Activated naive CD4-positive, alpha-beta T cell treated with anti-CD3 and anti-CD28 coated beads for 36 hours (primary cell): ENCODE data around the gene GKN1. TPM values are rescaled to one million over a fixed set of nuclear protein-coding genes. Genes with fewer than 3 reads are reported as not detected.

Experiments
- CTCF ChIA-PET: fragments of 350-600 bp; sonication (Branson Sonifier 250); formaldehyde crosslinking; loops from one replicate; lab custom pipeline; 2021; ENCODE audit warnings: antibody characterized with exemption; lab: Charles Lee
- DNase-seq: peaks from one replicate; pipeline ENCODE4 v3.0.0-alpha.2; 2020
- H3K27ac Mint-ChIP-seq: one replicate; pipeline ENCODE4 v1.8.0; 2021; ENCODE audit warnings: mild to moderate bottlenecking, mixed read lengths
- H3K27me3 Mint-ChIP-seq: one replicate; pipeline ENCODE4 v1.8.0; 2021; ENCODE audit warnings: low read depth, mixed read lengths
- H3K36me3 Mint-ChIP-seq: one replicate; pipeline ENCODE4 v1.8.0; 2021; ENCODE audit warnings: low read depth, mixed read lengths
- H3K4me1 Mint-ChIP-seq: one replicate; pipeline ENCODE4 v1.8.0; 2021; ENCODE audit warnings: low read depth, mixed read lengths
- H3K4me3 Mint-ChIP-seq: one replicate; pipeline ENCODE4 v1.8.0; 2021; ENCODE audit warnings: mild to moderate bottlenecking, moderate library complexity, mixed read lengths
- H3K9me3 Mint-ChIP-seq: one replicate; pipeline ENCODE4 v1.8.0; 2021; ENCODE audit warnings: mixed read lengths
- intact Hi-C: fragments of 100-400 bp; cut with micrococcal nuclease; formaldehyde crosslinking; loops from one replicate; pipeline ENCODE4 v1.15.1; 2023
- total RNA-seq, 2 experiments: library from RNA; stranded (reverse); gene quantifications; one replicate each; pipeline ENCODE4 v1.2.3, GENCODE V29; 2021

Gene GKN1
- total RNA-seq, 2 experiments from 2014 or later = not detected

GRCh38 chr2:69026691-69027459 is 52.4 kb downstream of the GKN1 start:
- Mint-ChIP-seq H3K27me3 (peaks cover 6% of the 10 kb centered on the region), H3K4me1 (no peaks in the 10 kb centered on the region)
- CTCF ChIA-PET = interaction anchor here (0.7 to 1.4 kb wide), 4 partner anchors 39 to 281 kb away, joined by 3 to 10 read pairs (median 4); no protein-coding TSS in a partner anchor

More at GRCh38 chr2:69026691-69027459, 52.4 kb downstream of the GKN1 start:
- DNase-seq = no peak
- no peak overlapping the region for H3K4me3 Mint-ChIP-seq
- intact Hi-C loops = loop anchor here (1.0 to 5.0 kb wide), 3 partner anchors 260 to 687 kb away; no protein-coding TSS in a partner anchor
- H3K9me3 Mint-ChIP-seq = no peaks in the 10 kb centered on the region
- H3K36me3 Mint-ChIP-seq = no peaks in the 10 kb centered on the region
- H3K27ac Mint-ChIP-seq = no peak overlapping the region

Other genes starting within 250 kb of the GKN1 start
- 10 to 100 TPM; 43.0 to 46.7 TPM for gene ARHGAP25, start 239.8 kb upstream of the GKN1 start, total RNA-seq
- gene BMP10, start 103.2 kb upstream of the GKN1 start, total RNA-seq = not detected
- gene GKN2, start 21.7 kb upstream of the GKN1 start, total RNA-seq = not detected
- gene ANTXR1, start 38.5 kb downstream of the GKN1 start, total RNA-seq = under 1 TPM in 1 of 2 experiments, not detected in 1; 0.17 TPM